Measurements from ENCODE around the gene PRR19.

The PRR19 gene

GRCh38 chr19:42325896-42326771, 24.2 kb downstream of the PRR19 start:
- H2AK5ac ChIP-seq (ENCODE audit: low read length, severe bottlenecking): no peak overlapping the region
- peak overlapping the region; percentile 51 to 71 for H3K18ac ChIP-seq (ENCODE audit: low read depth in 1 of 2, low read length in 2 of 2)
- peak overlapping the region in 1 of 2 experiments; percentile 43 for H3K4ac ChIP-seq (ENCODE audit: low read depth in 1 of 2, low read length in 2 of 2)
- H2BK15ac ChIP-seq (ENCODE audit: low read depth, poor library complexity, severe bottlenecking): peak overlapping the region; percentile 56
- H2BK120ac ChIP-seq (ENCODE audit: low read depth, low read length): peak overlapping the region; percentile 57
- H3K27ac ChIP-seq (ENCODE audit: low read length, poor library complexity, severe bottlenecking): no peak overlapping the region
- peak overlapping the region; percentile 92 for H4K8ac ChIP-seq (ENCODE audit: low read length)
- no peak overlapping the region for H3K23ac ChIP-seq (ENCODE audit: low read length in 2 of 2)
- peak overlapping the region; percentile 22 to 62 for H3K14ac ChIP-seq (ENCODE audit: low read length in 2 of 2)
- no peak overlapping the region for H4K91ac ChIP-seq (ENCODE audit: low read length)
- H2AFZ ChIP-seq (ENCODE audit: low read depth, low read length): peak overlapping the region; percentile 59
- peak overlapping the region; percentile 94 for H3K9ac ChIP-seq (ENCODE audit: low read length)
- H3K27me3 ChIP-seq (ENCODE audit: control insufficient read depth in 1 of 2, insufficient read depth in 1 of 2, low read length in 2 of 2): peaks cover 22 to 28% of the 10 kb centered on the region in 2 experiments
- 12% methylated on average over 36 of the region's 37 CpGs for WGBS
- no peak overlapping the region for H2BK5ac ChIP-seq (ENCODE audit: low read depth, low read length, poor library complexity, severe bottlenecking)
- DNase-seq: no peak
- no peaks in the 10 kb centered on the region for H3K36me3 ChIP-seq (ENCODE audit: control insufficient read depth in 1 of 2, insufficient read depth in 2 of 2, low read depth in 1 of 2, low read length in 2 of 2)
- no peaks in the 10 kb centered on the region for H3K9me3 ChIP-seq (ENCODE audit: control insufficient read depth, low read length)
- H2BK12ac ChIP-seq (ENCODE audit: low read length in 2 of 2): no peak overlapping the region
- H3K79me1 ChIP-seq (replicated peaks; ENCODE audit: low read length, poor library complexity, severe bottlenecking): peaks cover 44% of the 10 kb centered on the region
- peak overlapping the region; percentile 79 to 95 for H3K4me3 ChIP-seq (ENCODE audit: insufficient read depth in 1 of 2, low read depth in 1 of 2, low read length in 2 of 2)
- peak overlapping the region; percentile 95 for H3K4me2 ChIP-seq (ENCODE audit: low read length, poor library complexity, severe bottlenecking)
- peaks cover 29% of the 10 kb centered on the region for H3K4me1 ChIP-seq (ENCODE audit: control insufficient read depth, insufficient read depth, low read depth, low read length)

DNA sequence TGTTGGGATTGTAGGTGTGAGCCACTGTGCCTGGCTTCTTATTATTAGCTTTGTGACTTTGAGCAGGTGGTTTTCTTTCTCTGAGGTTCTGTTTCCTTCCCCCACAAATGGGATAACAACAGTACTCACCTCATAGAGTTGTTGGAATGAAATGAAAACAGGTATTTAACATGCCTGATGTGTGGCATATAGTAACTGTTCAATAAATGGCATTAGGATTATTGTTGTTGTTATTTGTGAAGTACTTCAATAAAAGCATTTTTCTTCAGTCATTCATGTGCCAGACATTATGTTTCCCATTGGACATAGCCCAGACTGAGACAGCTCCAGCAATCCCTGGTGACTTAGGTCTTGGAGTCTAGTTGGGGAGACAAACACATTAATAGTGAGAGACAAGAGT, 25.0 kb downstream of the PRR19 start:
- Histone ChIP-seq H2AK5ac (ENCODE audit: low read length, severe bottlenecking) (no peak overlapping the region), H2BK15ac (ENCODE audit: low read depth, poor library complexity, severe bottlenecking) (no peak overlapping the region), H3K4ac (ENCODE audit: low read depth in 1 of 2, low read length in 2 of 2) (no peak overlapping the region), H4K91ac (ENCODE audit: low read length) (no peak overlapping the region), H2AFZ (ENCODE audit: low read depth, low read length) (no peak overlapping the region), H3K36me3 (ENCODE audit: control insufficient read depth in 1 of 2, insufficient read depth in 2 of 2, low read depth in 1 of 2, low read length in 2 of 2) (no peaks in the 10 kb centered on the region), H2BK12ac (ENCODE audit: low read length in 2 of 2) (no peak overlapping the region), H3K23ac (ENCODE audit: low read length in 2 of 2) (no peak overlapping the region), H3K27ac (ENCODE audit: low read length, poor library complexity, severe bottlenecking) (no peak overlapping the region), H3K9ac (ENCODE audit: low read length) (peak overlapping the region; percentile 94), H2BK5ac (ENCODE audit: low read depth, low read length, poor library complexity, severe bottlenecking) (no peak overlapping the region), H3K9me3 (ENCODE audit: control insufficient read depth, low read length) (no peaks in the 10 kb centered on the region), H3K18ac (ENCODE audit: low read depth in 1 of 2, low read length in 2 of 2) (no peak overlapping the region), H3K14ac (ENCODE audit: low read length in 2 of 2) (no peak overlapping the region), H4K8ac (ENCODE audit: low read length) (no peak overlapping the region), H3K79me1 (replicated peaks; ENCODE audit: low read length, poor library complexity, severe bottlenecking) (peaks cover 45% of the 10 kb centered on the region), H3K4me1 (ENCODE audit: control insufficient read depth, insufficient read depth, low read depth, low read length) (peaks cover 29% of the 10 kb centered on the region), H3K4me2 (ENCODE audit: low read length, poor library complexity, severe bottlenecking) (no peak overlapping the region), H2BK120ac (ENCODE audit: low read depth, low read length) (no peak overlapping the region), H3K4me3 (ENCODE audit: insufficient read depth in 1 of 2, low read depth in 1 of 2, low read length in 2 of 2) (no peak overlapping the region), H3K27me3 (ENCODE audit: control insufficient read depth in 1 of 2, insufficient read depth in 1 of 2, low read length in 2 of 2) (peaks cover 18 to 25% of the 10 kb centered on the region in 2 experiments)
- no peak for DNase-seq

DNA sequence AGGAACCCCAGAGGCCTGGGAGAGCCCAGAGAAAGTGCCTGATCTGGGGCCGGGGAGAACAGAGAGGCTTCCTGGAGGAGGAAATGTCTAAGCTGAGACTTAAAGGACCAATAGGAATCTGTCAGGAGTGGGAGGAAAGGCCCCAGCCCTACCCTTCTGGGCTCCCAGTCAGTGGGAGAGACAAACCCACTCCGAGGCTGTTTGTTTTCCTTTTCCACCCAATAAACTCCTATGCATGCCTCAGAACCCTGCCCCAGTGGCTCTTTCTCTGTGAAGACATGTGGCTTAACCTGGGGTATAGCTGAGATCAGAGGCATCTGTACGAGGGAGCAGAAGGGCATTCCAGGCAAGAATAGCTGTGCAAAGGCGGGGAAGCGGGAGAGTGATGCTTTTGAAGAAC, 25.4 kb downstream of the PRR19 start:
- no peak overlapping the region for H3K18ac ChIP-seq (ENCODE audit: low read depth in 1 of 2, low read length in 2 of 2)
- H4K8ac ChIP-seq (ENCODE audit: low read length): no peak overlapping the region
- no peak overlapping the region for H3K23ac ChIP-seq (ENCODE audit: low read length in 2 of 2)
- no peaks in the 10 kb centered on the region for H3K9me3 ChIP-seq (ENCODE audit: control insufficient read depth, low read length)
- H3K36me3 ChIP-seq (ENCODE audit: control insufficient read depth in 1 of 2, insufficient read depth in 2 of 2, low read depth in 1 of 2, low read length in 2 of 2): no peaks in the 10 kb centered on the region
- 88% methylated on average over 4 of the region's 5 CpGs for WGBS
- no peak overlapping the region for H3K9ac ChIP-seq (ENCODE audit: low read length)
- H3K4me3 ChIP-seq (ENCODE audit: insufficient read depth in 1 of 2, low read depth in 1 of 2, low read length in 2 of 2): no peak overlapping the region
- H3K14ac ChIP-seq (ENCODE audit: low read length in 2 of 2): no peak overlapping the region
- H2BK15ac ChIP-seq (ENCODE audit: low read depth, poor library complexity, severe bottlenecking): peak overlapping the region; percentile 33
- H3K79me1 ChIP-seq (replicated peaks; ENCODE audit: low read length, poor library complexity, severe bottlenecking): peaks cover 45% of the 10 kb centered on the region
- no peak overlapping the region for H2BK120ac ChIP-seq (ENCODE audit: low read depth, low read length)
- no peak overlapping the region for H2BK12ac ChIP-seq (ENCODE audit: low read length in 2 of 2)
- peaks cover 14 to 20% of the 10 kb centered on the region in 2 experiments for H3K27me3 ChIP-seq (ENCODE audit: control insufficient read depth in 1 of 2, insufficient read depth in 1 of 2, low read length in 2 of 2)
- no peak overlapping the region for H3K4me2 ChIP-seq (ENCODE audit: low read length, poor library complexity, severe bottlenecking)
- no peak overlapping the region for H2BK5ac ChIP-seq (ENCODE audit: low read depth, low read length, poor library complexity, severe bottlenecking)
- no peak for DNase-seq
- H2AFZ ChIP-seq (ENCODE audit: low read depth, low read length): no peak overlapping the region
- no peak overlapping the region for H4K91ac ChIP-seq (ENCODE audit: low read length)
- no peak overlapping the region for H3K27ac ChIP-seq (ENCODE audit: low read length, poor library complexity, severe bottlenecking)
- H3K4me1 ChIP-seq (ENCODE audit: control insufficient read depth, insufficient read depth, low read depth, low read length): peaks cover 29% of the 10 kb centered on the region
- no peak overlapping the region for H2AK5ac ChIP-seq (ENCODE audit: low read length, severe bottlenecking)
- H3K4ac ChIP-seq (ENCODE audit: low read depth in 1 of 2, low read length in 2 of 2): no peak overlapping the region

DNA sequence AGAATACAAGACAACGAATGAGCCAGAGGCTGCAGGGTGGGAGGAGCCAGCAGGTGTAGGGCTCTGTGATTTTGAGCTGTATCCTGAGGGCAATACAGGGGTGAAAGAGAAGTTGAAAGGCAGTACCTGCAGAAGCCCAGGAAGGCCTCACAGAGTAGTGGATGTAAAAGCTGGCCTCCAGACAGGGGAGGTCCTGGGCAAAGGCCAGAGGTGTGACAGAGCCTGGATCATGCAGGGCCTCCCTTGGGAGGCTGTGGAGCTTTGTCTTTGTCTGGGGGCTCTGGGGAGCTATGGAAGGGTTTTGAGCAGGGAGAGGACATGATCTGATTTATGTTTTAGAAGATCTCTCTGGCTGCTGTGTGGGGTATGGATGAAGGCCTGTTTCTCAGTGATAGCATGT, 26.2 kb downstream of the PRR19 start:
- Histone ChIP-seq H2BK15ac (ENCODE audit: low read depth, poor library complexity, severe bottlenecking) (no peak overlapping the region), H2BK12ac (ENCODE audit: low read length in 2 of 2) (no peak overlapping the region), H3K4ac (ENCODE audit: low read depth in 1 of 2, low read length in 2 of 2) (no peak overlapping the region), H2AFZ (ENCODE audit: low read depth, low read length) (no peak overlapping the region), H3K4me2 (ENCODE audit: low read length, poor library complexity, severe bottlenecking) (no peak overlapping the region), H3K14ac (ENCODE audit: low read length in 2 of 2) (no peak overlapping the region), H3K4me3 (ENCODE audit: insufficient read depth in 1 of 2, low read depth in 1 of 2, low read length in 2 of 2) (no peak overlapping the region), H3K9me3 (ENCODE audit: control insufficient read depth, low read length) (no peaks in the 10 kb centered on the region), H3K4me1 (ENCODE audit: control insufficient read depth, insufficient read depth, low read depth, low read length) (peaks cover 29% of the 10 kb centered on the region), H2BK120ac (ENCODE audit: low read depth, low read length) (no peak overlapping the region), H4K91ac (ENCODE audit: low read length) (no peak overlapping the region), H4K8ac (ENCODE audit: low read length) (no peak overlapping the region), H3K27me3 (ENCODE audit: control insufficient read depth in 1 of 2, insufficient read depth in 1 of 2, low read length in 2 of 2) (peaks cover 11 to 16% of the 10 kb centered on the region in 2 experiments), H2AK5ac (ENCODE audit: low read length, severe bottlenecking) (no peak overlapping the region), H3K23ac (ENCODE audit: low read length in 2 of 2) (no peak overlapping the region), H3K27ac (ENCODE audit: low read length, poor library complexity, severe bottlenecking) (no peak overlapping the region), H3K18ac (ENCODE audit: low read depth in 1 of 2, low read length in 2 of 2) (no peak overlapping the region), H3K36me3 (ENCODE audit: control insufficient read depth in 1 of 2, insufficient read depth in 2 of 2, low read depth in 1 of 2, low read length in 2 of 2) (no peaks in the 10 kb centered on the region), H3K79me1 (replicated peaks; ENCODE audit: low read length, poor library complexity, severe bottlenecking) (peaks cover 49% of the 10 kb centered on the region), H2BK5ac (ENCODE audit: low read depth, low read length, poor library complexity, severe bottlenecking) (no peak overlapping the region), H3K9ac (ENCODE audit: low read length) (peak overlapping the region; percentile 4)
- DNase-seq: no peak
- 72% methylated on average over 1 of the region's 1 CpG for WGBS
